HUES6 (cell line): ENCODE results near the gene NIM1K.

Experiments
- H3K27ac ChIP-seq: 2 replicates; pipeline ENCODE4 v1.7.0; 2013; ENCODE audit warnings: low read depth, mild to moderate bottlenecking, low read length, inconsistent platforms
- H3K27me3 ChIP-seq: 2 replicates; pipeline ENCODE4 v1.6.1; 2013; ENCODE audit warnings: low read length; ENCODE audit not compliant: control insufficient read depth, insufficient read depth
- H3K36me3 ChIP-seq: 2 replicates; pipeline ENCODE4 v1.6.1; 2013; ENCODE audit warnings: low read length; ENCODE audit not compliant: control insufficient read depth, insufficient read depth
- H3K4me1 ChIP-seq: 2 replicates; pipeline ENCODE4 v1.6.1; 2013; ENCODE audit warnings: low read length; ENCODE audit not compliant: control insufficient read depth, insufficient read depth
- H3K4me3 ChIP-seq: 2 replicates; pipeline ENCODE4 v1.5.1; 2013; ENCODE audit warnings: low read depth, low read length
- H3K9ac ChIP-seq: one replicate; pipeline ENCODE4 v1.6.1; 2013; ENCODE audit warnings: mild to moderate bottlenecking, low read length
- H3K9me3 ChIP-seq: 2 replicates; pipeline ENCODE4 v1.6.1; 2013; ENCODE audit warnings: low read depth, low read length; ENCODE audit not compliant: control insufficient read depth, insufficient read depth

Gene NIM1K

GRCh38 chr5:43230707-43231106 lies 38.7 kb downstream of the NIM1K start:
- H3K4me1 ChIP-seq: no peaks in the 10 kb centered on the region
- no peaks in the 10 kb centered on the region for H3K36me3 ChIP-seq
- no peak overlapping the region for H3K9ac ChIP-seq
- no peaks in the 10 kb centered on the region for H3K27me3 ChIP-seq
- H3K4me3 ChIP-seq: no peak overlapping the region
- no peaks in the 10 kb centered on the region for H3K9me3 ChIP-seq
- H3K27ac ChIP-seq: no peak overlapping the region

DNA sequence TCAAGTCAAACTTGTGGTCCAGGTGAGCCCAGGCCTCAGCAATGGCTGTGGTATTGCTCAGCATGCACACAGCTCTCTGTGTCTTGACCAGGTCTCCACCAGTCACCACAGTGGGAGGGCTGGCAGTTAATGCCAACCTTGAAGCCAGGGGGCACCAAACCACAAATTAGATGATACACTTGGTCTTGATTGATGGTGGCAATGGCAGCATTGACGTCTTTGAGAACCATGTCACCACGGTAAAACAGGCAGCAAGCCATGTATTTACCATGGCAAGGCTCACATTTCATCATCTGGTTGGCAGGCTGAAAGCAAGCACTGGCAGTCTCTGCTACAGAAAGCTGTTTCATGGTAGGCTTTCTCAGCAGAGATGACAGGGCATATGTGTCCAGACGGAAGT lies 40.0 kb downstream of the NIM1K start:
- H3K4me3 ChIP-seq: no peak overlapping the region
- H3K9me3 ChIP-seq: no peaks in the 10 kb centered on the region
- no peaks in the 10 kb centered on the region for H3K4me1 ChIP-seq
- H3K27me3 ChIP-seq: no peaks in the 10 kb centered on the region
- H3K9ac ChIP-seq: no peak overlapping the region
- no peak overlapping the region for H3K27ac ChIP-seq
- no peaks in the 10 kb centered on the region for H3K36me3 ChIP-seq

GRCh38 chr5:43232943-43233833 lies 41.2 kb downstream of the NIM1K start:
- no peak overlapping the region for H3K9ac ChIP-seq
- H3K4me3 ChIP-seq: no peak overlapping the region
- H3K4me1 ChIP-seq: no peaks in the 10 kb centered on the region
- H3K9me3 ChIP-seq: no peaks in the 10 kb centered on the region
- H3K27ac ChIP-seq: no peak overlapping the region
- H3K36me3 ChIP-seq: no peaks in the 10 kb centered on the region
- H3K27me3 ChIP-seq: no peaks in the 10 kb centered on the region

- no peaks in the 10 kb centered on the region for H3K4me1 ChIP-seq
- H3K9me3 ChIP-seq: no peaks in the 10 kb centered on the region
- no peak overlapping the region for H3K4me3 ChIP-seq
- no peaks in the 10 kb centered on the region for H3K27me3 ChIP-seq
- H3K9ac ChIP-seq: no peak overlapping the region
- H3K27ac ChIP-seq: no peak overlapping the region
- H3K36me3 ChIP-seq: no peaks in the 10 kb centered on the region
These were observed 41.9 kb downstream of the NIM1K start for GRCh38 chr5:43233946-43234345.

DNA sequence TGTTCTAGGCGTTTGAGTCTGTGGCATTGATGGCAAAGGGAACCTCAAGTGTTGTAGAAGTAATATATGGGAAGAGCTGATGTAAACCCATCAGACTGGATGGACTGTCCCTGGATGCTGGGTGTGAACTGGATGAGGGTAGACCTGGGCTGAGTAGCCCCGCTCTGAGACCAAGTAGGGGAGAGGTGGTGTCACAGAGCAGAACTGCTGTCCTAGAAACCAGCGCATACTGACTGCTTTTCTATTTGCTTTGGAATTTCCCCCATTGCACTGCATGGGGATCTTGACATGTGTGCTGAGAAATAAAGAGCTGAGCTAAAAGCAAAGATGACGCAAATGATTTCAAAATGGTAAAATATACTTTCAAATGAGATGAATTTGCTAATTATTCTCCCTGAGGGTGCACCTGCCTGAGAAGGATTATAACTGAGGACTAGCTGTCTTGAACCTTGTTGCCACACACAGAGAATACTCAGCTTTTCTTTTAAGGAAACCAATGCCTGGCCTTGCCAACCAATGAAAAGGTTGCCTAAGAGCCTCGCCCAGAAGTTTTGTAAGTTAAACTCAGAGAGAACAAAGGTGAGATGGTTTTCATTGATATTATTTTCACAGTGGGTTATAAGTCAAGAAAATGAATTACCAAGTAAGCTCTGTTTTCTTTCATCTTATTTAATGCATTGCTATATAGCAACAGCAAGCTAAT lies 44.8 kb downstream of the NIM1K start:
- Histone ChIP-seq H3K27ac (no peak overlapping the region), H3K36me3 (no peaks in the 10 kb centered on the region), H3K9me3 (no peaks in the 10 kb centered on the region), H3K4me1 (no peaks in the 10 kb centered on the region), H3K27me3 (no peaks in the 10 kb centered on the region), H3K9ac (no peak overlapping the region), H3K4me3 (no peak overlapping the region)

GRCh38 chr5:43242196-43242595 lies 50.2 kb downstream of the NIM1K start:
- no peak overlapping the region for H3K4me3 ChIP-seq
- H3K4me1 ChIP-seq: no peaks in the 10 kb centered on the region
- no peak overlapping the region for H3K27ac ChIP-seq

DNA sequence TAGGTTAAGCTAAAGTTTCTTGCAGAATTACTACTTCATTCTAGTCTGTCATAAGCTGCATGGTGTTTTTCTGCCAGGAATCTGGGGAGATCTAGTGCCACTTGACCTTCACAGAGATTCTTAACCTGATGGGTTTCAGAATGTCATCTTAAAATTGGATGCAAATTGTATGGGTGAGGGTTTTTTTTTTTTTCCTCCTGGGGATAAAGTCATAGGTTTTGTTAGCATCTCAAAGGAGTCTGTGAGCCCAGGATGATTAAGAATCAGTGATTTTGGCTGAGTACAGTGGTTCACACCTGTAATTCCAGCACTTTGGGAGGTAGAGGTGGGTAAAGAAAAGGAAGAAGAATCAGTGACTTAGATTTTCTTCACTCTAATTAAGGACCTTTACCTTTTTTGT lies 51.2 kb downstream of the NIM1K start:
- H3K9me3 ChIP-seq: no peaks in the 10 kb centered on the region
- H3K4me1 ChIP-seq: no peaks in the 10 kb centered on the region
- no peak overlapping the region for H3K27ac ChIP-seq
- no peak overlapping the region for H3K4me3 ChIP-seq
- H3K9ac ChIP-seq: no peak overlapping the region
- no peaks in the 10 kb centered on the region for H3K27me3 ChIP-seq
- H3K36me3 ChIP-seq: no peaks in the 10 kb centered on the region

More at GRCh38 chr5:43242196-43242595, 50.2 kb downstream of the NIM1K start:
- no peak overlapping the region for H3K9ac ChIP-seq
- no peaks in the 10 kb centered on the region for H3K9me3 ChIP-seq
- H3K27me3 ChIP-seq: no peaks in the 10 kb centered on the region
- H3K36me3 ChIP-seq: no peaks in the 10 kb centered on the region

DNA sequence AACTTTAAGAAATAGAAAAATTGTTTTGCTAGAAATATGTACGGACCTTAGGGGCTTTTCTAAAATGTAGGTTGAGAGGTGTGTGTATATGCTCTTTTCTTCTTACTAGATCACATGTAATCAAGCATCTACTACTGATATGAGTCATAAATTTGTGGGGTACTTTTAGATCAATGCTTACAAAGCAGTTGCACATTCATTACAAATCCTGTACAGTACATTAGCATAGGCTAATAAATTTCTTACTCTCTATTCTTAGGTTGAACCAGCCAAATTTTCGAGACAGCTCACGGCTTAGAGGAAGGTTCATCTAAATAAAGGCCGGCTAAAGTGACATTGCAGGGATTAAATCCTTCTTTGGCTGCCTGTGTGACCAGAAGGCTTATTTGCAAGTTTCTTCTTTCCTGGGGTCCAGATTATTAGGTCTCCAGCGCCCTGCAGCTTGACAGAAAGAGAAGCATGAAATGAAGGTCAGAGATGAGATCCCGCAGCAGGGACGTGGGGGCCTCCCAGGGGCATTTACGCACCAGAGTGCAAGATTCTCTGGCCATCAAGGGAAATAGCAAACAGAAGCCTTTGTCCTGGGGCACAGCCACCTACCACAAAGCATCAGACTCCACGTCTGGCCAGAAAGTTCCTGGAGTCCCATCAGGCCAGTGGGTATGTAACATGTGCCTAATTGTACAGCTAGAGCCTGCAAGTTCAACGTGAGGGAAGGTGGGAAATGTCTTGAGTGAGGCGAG lies 53.0 kb downstream of the NIM1K start:
- H3K4me3 ChIP-seq: no peak overlapping the region
- H3K4me1 ChIP-seq: no peaks in the 10 kb centered on the region
- H3K9ac ChIP-seq: no peak overlapping the region
- H3K9me3 ChIP-seq: no peaks in the 10 kb centered on the region
- H3K27me3 ChIP-seq: no peaks in the 10 kb centered on the region
- H3K27ac ChIP-seq: no peak overlapping the region
- H3K36me3 ChIP-seq: no peaks in the 10 kb centered on the region

- H3K9me3 ChIP-seq: no peaks in the 10 kb centered on the region
- no peaks in the 10 kb centered on the region for H3K36me3 ChIP-seq
- no peaks in the 10 kb centered on the region for H3K27me3 ChIP-seq
- H3K4me1 ChIP-seq: no peaks in the 10 kb centered on the region
- no peak overlapping the region for H3K9ac ChIP-seq
- H3K4me3 ChIP-seq: no peak overlapping the region
- H3K27ac ChIP-seq: no peak overlapping the region
These were observed 53.8 kb downstream of the NIM1K start for GRCh38 chr5:43245724-43246385.

- Histone ChIP-seq H3K27ac (no peak overlapping the region), H3K36me3 (no peaks in the 10 kb centered on the region), H3K4me1 (no peaks in the 10 kb centered on the region), H3K27me3 (no peaks in the 10 kb centered on the region), H3K9me3 (no peaks in the 10 kb centered on the region), H3K9ac (no peak overlapping the region), H3K4me3 (no peak overlapping the region)
These were observed 59.7 kb downstream of the NIM1K start for GRCh38 chr5:43251754-43252153.
